ENCODE data around the gene PSENEN.

The PSENEN gene

GRCh38 chr19:35733180-35734125 lies 12.0 kb upstream of the PSENEN start:
- DNase-seq (ENCODE audit: low read depth, low spot score), result no peak

DNA sequence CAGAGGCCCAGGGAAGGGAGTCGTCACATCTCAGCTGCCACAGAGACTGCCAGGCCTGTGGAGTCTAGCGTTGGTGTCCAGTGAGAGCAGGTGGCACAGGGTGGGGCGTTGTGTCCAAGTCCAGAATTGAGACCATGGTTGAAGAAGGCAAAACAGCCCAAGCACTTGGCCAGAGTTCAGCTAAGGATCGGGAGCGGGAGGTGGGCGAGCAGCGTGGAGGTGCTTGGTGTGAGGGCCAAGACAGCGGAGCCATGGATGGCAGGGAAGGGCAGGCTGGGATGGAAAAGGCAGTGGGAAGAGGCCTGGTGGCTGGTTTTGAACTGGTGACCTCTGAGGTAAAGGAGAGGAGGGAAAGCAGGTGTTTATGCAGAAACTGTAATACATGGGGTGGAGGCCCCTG lies 11.2 kb upstream of the PSENEN start:
- DNase-seq (ENCODE audit: low read depth, low spot score), result no peak

DNA sequence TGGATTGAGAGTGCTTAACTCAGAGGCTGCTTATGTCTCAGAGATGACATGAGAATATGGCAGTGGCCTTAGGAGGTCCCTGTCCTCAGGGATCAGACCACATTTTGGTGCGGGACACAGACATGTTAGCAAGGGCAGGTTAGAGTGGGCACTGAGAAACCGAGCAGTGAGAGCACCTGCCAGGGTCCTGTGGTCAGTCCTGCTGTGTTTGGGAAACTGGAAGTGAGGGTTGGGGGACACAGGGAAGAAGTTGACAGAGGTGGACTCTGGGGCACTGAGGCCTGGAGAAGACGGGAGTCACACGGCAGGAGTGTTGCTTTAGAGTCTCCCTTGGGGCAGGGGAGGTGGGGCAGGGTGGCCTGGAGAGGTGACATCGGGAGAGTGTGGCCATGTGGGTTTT lies 10.6 kb upstream of the PSENEN start:
- DNase-seq (ENCODE audit: low read depth, low spot score), result no peak

DNA sequence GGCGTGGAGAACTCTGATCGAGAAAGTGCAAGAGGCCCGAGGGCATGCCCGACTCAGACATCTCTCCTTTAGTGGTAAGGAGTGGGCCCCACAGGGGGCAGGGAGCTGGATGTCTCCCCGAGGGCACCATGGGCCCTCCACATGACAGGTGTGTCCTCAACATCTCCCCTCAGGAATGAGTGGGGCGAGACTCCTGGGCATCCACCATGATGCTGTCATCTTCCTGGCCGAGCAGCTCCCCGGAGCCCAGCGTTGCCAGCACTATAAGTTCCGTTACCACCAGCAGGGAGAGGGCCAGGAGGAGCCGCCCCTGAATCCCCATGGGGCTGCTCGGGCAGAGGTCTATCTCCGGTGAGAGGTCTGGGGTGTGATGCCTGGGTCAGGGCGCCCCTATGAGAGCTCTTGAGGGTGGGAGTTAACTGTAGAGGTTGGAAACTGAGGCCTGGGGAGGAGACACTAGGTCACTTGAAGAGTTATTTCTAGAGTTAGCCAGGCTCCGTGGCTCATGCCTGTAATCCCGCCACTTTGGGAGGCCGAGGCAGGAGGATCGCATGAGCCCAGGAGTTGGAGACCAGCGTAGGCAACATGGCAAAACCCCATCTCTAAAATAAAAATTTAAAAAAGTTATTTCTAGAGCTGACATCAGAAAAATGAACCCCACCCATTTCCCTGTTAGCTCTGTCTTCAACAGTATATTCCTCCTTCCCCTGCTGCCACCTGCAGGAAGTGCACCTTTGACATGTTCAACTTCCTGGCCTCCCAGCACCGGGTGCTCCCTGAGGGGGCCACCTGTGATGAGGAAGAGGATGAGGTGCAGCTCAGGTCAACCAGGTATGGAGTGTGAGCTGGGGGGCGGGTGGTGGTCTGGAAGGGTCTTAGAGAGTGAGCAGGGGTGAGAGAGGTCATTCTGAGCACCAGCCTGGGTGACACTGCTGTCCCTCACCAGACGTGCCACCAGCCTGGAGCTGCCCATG lies 8.3 kb upstream of the PSENEN start:
- DNase-seq (ENCODE audit: low read depth, low spot score), result no peak

- DNase-seq (ENCODE audit: low read depth, low spot score), result no peak
These were observed 7.2 kb upstream of the PSENEN start for GRCh38 chr19:35738021-35738886.

GRCh38 chr19:35738887-35739229 lies 6.6 kb upstream of the PSENEN start:
- DNase-seq (ENCODE audit: low read depth, low spot score), result no peak

- DNase-seq (ENCODE audit: low read depth, low spot score), result no peak
These were observed 6.0 kb upstream of the PSENEN start for GRCh38 chr19:35739275-35740107.

GRCh38 chr19:35740108-35740422 lies 5.4 kb upstream of the PSENEN start:
- no peak for DNase-seq (ENCODE audit: low read depth, low spot score)

DNA sequence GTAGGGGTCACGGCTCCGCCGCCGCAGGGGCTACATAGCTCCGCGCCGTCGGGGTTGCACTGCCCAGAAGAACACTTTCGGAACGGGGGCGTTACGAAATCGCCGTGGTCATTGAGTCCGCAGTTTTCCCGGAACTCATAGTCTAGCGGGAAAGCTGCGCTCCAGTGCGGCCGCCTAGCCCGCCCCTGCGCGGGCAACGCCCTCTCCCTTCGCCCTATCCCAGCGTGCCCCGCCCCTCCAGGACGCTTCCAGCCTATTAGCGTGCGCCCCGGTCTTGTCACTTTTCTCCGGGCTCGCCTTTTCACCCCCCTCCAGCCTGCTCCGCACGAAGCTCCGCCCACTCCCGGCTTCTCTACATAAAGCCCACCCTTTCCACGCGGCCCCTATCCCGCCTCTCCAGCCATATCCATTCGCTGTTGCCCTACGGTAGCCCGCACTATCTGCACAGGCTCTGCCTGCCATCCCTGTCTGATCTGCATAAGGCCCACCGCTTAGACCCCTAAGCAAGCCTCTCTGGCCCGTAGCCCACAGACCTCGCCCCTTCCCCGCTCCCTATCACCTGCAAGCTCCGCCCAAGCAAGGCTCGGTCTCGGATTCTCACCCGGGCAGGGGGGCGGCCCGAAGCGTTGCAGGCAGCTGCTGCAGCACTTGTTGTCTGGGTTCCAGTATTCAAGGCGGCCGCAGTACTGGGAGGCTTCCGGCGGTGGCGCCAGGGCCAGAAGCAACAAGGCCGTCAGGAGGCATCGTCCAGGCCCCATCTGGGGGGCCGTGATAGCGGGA lies 4.8 kb upstream of the PSENEN start:
- DNase-seq (ENCODE audit: low read depth, low spot score), result no peak

- DNase-seq (ENCODE audit: low read depth, low spot score), result no peak
These were observed 4.3 kb upstream of the PSENEN start for GRCh38 chr19:35741203-35741515.

DNA sequence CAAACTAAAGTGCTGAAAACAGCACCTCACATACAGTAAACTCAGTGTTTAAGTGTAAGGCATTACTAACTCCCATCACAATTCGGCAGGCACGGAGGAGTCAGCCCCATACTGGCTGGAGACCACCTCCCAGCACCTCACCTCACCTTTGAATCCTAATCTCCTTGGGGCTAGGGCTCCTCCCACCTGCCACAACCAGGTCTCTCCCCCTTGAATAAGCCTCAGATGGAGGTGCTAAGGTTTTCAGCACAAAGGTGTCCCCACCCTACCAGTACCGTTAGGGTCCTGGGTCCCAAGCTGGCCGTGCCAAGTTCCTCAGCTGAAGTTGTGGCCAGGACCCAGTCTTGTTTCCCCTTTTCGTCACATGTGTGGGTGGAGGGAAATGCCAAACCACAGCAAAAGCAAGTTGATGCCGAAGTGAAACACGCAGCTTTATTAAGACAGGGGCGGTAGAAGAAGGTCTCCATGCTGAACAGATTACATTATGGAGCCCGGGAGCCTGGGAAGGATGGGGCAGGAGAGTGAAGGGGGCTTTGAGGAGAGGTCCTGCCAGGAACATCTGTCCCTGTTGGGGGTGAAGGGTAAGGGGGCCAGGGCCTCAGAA lies 3.2 kb upstream of the PSENEN start, which contains the start of gene IGFLR1:
Gene IGFLR1, minus strand, starts transcription at position 332 of the 604 bp plus-strand sequence. CDS start 1,272 bp downstream, outside the sequence.
- DNase-seq (ENCODE audit: low read depth, low spot score), result no peak

DNA sequence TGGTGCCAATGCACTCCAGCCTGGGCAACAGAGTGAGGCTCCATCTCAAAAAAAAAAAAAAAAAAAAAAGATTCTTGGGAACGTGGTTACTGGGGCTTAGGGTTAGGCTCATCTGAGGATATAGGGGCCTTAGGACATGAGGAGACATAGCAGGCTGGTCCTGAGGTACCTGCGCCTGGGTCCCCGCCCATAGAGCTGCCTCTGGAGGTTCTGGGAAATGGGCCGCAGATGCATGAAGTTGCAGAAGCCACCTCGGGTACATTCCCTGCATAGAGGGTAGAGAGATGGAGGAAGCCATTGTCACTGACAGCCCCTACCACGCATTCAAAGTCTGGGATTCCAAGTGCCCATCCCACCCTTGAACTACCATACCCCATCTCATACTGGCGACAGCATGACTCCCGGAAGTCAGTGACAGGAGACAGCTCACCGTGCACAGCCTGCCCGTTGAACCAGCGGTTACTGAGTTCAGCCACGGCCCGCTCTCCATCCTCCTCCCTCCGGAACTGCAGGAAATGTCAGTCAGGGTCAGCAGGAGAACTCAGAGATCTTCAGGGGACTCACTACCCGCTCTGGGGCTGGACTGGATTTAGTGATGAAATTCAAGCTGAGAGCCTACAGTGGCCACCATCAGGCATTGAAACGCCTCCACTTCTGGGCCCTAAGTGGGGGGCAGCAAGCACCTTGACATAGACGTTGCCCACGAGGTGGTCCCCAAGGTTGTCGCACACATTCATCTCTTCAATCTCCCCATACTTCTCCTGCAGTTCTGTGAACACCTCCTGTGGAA lies 1.6 kb upstream of the PSENEN start:
- no peak for DNase-seq (ENCODE audit: low read depth, low spot score)

DNA sequence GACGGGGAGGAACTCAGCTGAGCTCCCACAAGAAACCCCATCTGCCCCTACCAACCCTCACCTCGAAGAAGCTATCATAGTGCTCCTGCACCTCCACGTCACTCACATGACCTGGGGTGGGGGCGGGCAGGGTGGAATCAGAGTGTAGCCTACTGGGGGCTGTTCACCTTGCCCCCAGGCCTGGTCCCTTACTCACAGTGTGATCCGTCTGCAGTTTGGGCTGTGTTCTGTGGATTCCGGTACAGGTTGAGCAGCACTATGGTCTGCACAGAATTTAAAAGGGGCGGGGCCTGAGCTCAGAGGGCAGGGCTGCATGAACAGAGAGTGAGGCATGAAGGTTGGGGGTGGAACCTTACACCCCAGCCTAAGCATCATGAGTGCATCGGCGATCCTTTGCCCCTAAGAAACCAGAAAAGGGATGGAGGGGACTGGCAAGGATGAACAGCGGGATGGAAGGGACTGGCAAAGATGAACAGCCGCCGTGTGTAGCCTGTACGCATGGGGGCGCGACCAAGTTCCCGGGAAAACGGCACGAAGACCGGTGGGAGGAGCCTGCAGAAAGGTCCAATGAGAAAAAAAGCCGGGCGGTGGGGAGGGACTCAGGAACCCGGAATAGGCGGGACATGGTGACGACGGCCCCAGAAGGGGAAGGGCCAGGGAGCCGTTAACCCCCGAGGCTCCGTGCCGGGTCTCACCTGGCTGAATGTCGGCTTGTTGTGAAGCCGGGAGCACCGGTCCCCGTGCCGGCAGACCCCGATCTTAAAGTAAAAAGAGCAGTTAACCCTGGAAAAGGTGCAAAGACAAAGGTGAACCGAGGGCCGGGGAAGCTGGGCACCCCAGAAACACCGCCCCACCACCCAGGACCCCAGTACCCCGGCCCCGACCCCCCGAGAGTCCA lies 772 bp upstream of the PSENEN start:
- no peak for DNase-seq (ENCODE audit: low read depth, low spot score)

- no peak for DNase-seq (ENCODE audit: low read depth, low spot score)
These were observed 624 bp downstream of the PSENEN start for GRCh38 chr19:35746087-35746462.

- no peak for DNase-seq (ENCODE audit: low read depth, low spot score)
These were observed 1.1 kb downstream of the PSENEN start for GRCh38 chr19:35746531-35746930.

GRCh38 chr19:35748106-35749020 lies 2.9 kb downstream of the PSENEN start, which contains the start of gene LIN37:
Gene LIN37, plus strand, starts transcription at chr19:35748576. Its CDS starts 149 bp downstream, at chr19:35748725.
- DNase-seq (ENCODE audit: low read depth, low spot score), result peak; percentile 97

GRCh38 chr19:35750167-35750566 lies 4.7 kb downstream of the PSENEN start:
- DNase-seq (ENCODE audit: low read depth, low spot score), result no peak

Measured in iPS DF 19.7 (cell line).